Liver (tissue), 9 donors: Measurements from ENCODE around the gene MARVELD3. TPM values are rescaled to one million over a fixed set of nuclear protein-coding genes. Genes with fewer than 3 reads are reported as not detected.

ENCODE experiments used
- DNase-seq: peaks from one replicate; pipeline ENCODE4 v3.0.0-alpha.2; 2017; ENCODE audit warnings: low spot score
- H3K27ac ChIP-seq, 2 donors: one replicate each; pipeline ENCODE4 v1.7.0; 2013; ENCODE audit warnings: inconsistent platforms in 2 of 2, low read length in 2 of 2, control low read depth in 1 of 2, low read depth in 1 of 2, mild to moderate bottlenecking in 1 of 2
- H3K27me3 ChIP-seq, 4 donors: one replicate each; pipeline versions ENCODE4 v1.6.1 to v1.7.0; 2013; ENCODE audit warnings: low read length in 3 of 4, inconsistent platforms in 1 of 4, mild to moderate bottlenecking in 1 of 4, moderate library complexity in 1 of 4; ENCODE audit not compliant: control insufficient read depth in 4 of 4, insufficient read depth in 4 of 4
- H3K36me3 ChIP-seq, 4 donors: one replicate each; pipeline versions ENCODE4 v1.6.1 to v1.7.0; 2013; ENCODE audit warnings: low read length in 3 of 4, mild to moderate bottlenecking in 3 of 4, low read depth in 1 of 4, moderate library complexity in 1 of 4; ENCODE audit not compliant: control insufficient read depth in 4 of 4, insufficient read depth in 3 of 4
- H3K4me1 ChIP-seq, 4 donors: one replicate each; pipeline versions ENCODE4 v1.6.1 to v1.7.0; 2013; ENCODE audit warnings: low read length in 3 of 4, mild to moderate bottlenecking in 3 of 4, moderate library complexity in 1 of 4; ENCODE audit not compliant: control insufficient read depth in 4 of 4, insufficient read depth in 4 of 4
- H3K4me3 ChIP-seq, 3 donors: one replicate each; pipeline versions ENCODE4 v1.6.1 to v1.7.0; 2013; ENCODE audit warnings: low read length in 3 of 3, control low read depth in 1 of 3, low read depth in 1 of 3, mild to moderate bottlenecking in 1 of 3
- H3K9ac ChIP-seq, 2 donors: one replicate each; pipeline ENCODE4 v1.7.0; 2013; ENCODE audit warnings: low read length in 2 of 2, mild to moderate bottlenecking in 2 of 2, moderate library complexity in 2 of 2, control low read depth in 1 of 2, low read depth in 1 of 2
- H3K9me3 ChIP-seq, 4 donors: one replicate each; pipeline versions ENCODE4 v1.6.1 to v1.7.0; 2013; ENCODE audit warnings: low read length in 3 of 4; ENCODE audit not compliant: control insufficient read depth in 4 of 4
- ATF3 ChIP-seq: IDR thresholded peaks from 2 replicates; pipeline ENCODE4 v1.6.1; 2016; ENCODE audit warnings: antibody characterized with exemption
- CTCF ChIP-seq: fragments of 150-350 bp; IDR thresholded peaks from 2 replicates; pipeline ENCODE4 v1.5.1; 2017; ENCODE audit warnings: improper control_type of control experiment, low read depth, low read length; ENCODE audit not compliant: missing input control
- FOXA1 ChIP-seq: IDR thresholded peaks from 2 replicates; pipeline ENCODE4 v1.6.1; 2016; ENCODE audit warnings: antibody characterized with exemption
- FOXA2 ChIP-seq: IDR thresholded peaks from 2 replicates; pipeline ENCODE4 v1.6.1; 2016; ENCODE audit warnings: antibody characterized with exemption
- GABPA ChIP-seq, 2 donors: IDR thresholded peaks in 1 of 2; conservative IDR thresholded peaks in 1 of 2; 2 replicates each; pipeline ENCODE4 v1.6.1; 2016; ENCODE audit warnings: antibody characterized with exemption in 2 of 2, mild to moderate bottlenecking in 1 of 2, moderate library complexity in 1 of 2
- HNF4A ChIP-seq, 2 donors: conservative IDR thresholded peaks; 2 replicates each; pipeline ENCODE4 v1.6.1; 2016; ENCODE audit warnings: antibody characterized with exemption in 2 of 2, mild to moderate bottlenecking in 2 of 2
- HNF4G ChIP-seq: IDR thresholded peaks from 2 replicates; pipeline ENCODE4 v1.6.1; 2016; ENCODE audit warnings: antibody characterized with exemption
- RAD21 ChIP-seq, 2 donors: IDR thresholded peaks; 2 replicates each; pipeline ENCODE4 v1.6.1; 2016; ENCODE audit warnings: antibody characterized with exemption in 2 of 2, mild to moderate bottlenecking in 2 of 2
- RXRA ChIP-seq, 2 donors: IDR thresholded peaks; 2 replicates each; pipeline ENCODE4 v1.6.1; 2017 to 2018; ENCODE audit warnings: antibody characterized with exemption in 2 of 2, mild to moderate bottlenecking in 1 of 2
- TAF1 ChIP-seq: conservative IDR thresholded peaks from 2 replicates; pipeline ENCODE4 v1.6.1; 2016; ENCODE audit warnings: antibody characterized with exemption, mild to moderate bottlenecking
- YY1 ChIP-seq: IDR thresholded peaks from 2 replicates; pipeline ENCODE4 v1.6.1; 2016; ENCODE audit warnings: antibody characterized with exemption, mild to moderate bottlenecking
- WGBS: extraction: QIAGEN DNeasy Blood & Tissue Kit; methylation state at CpG from one replicate; pipeline ENCODE4 v1.1.7; 2013; 5-methylcytosine and 5-hydroxymethylcytosine counted together
- polyA plus RNA-seq, 2 donors: library from polyadenylated mRNA; stranded (reverse) in 1 of 2; unstranded in 1 of 2; fragments of 200-250 nt in 1 of 2; fragments of >200 nt in 1 of 2; fragmentation: Nextera tagmentation in 1 of 2; extraction: Ambion mirVana in 1 of 2; gene quantifications; one replicate each; pipeline versions ENCODE4 v1.2.1 to v1.2.3, GENCODE V29; 2013 to 2015
- total RNA-seq, 2 donors: library from RNA; depleted of rRNA; stranded (reverse); fragments of >200 nt; gene quantifications; one replicate each; pipeline ENCODE4 v1.2.3, GENCODE V29; 2014
- TF ChIP-seq, protein P1 (sequence below): IDR thresholded peaks from 2 replicates; pipeline ENCODE4 v1.6.1; 2016; ENCODE audit warnings: antibody characterized with exemption
- donor health status: healthy.
- donor health status: healthy.
- donor health status: healthy.
- donor health status: healthy.
- donor health status: healthy.

Gene MARVELD3
- total and polyA plus RNA-seq, 4 donors: 1.8 to 4.9 (median 4.1) TPM

DNA sequence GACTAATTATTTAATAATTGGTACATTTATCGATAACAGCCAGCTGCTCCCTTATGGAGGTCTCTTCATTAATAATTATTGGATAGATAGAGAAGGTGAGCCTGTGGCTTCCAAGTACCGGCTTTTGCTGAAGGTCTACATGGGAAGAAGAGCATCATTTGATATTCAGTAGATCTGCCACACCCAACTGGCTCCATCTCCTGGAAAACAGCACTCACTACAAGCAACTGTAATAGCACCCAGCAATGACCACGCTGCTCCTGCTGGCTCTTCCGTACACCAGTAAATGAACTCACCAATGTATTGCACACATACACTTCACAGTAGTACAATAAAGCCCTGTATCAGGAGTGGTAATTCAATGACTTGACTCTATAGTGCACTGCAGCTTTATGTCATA lies 19.5 kb downstream of the MARVELD3 start:
- Histone ChIP-seq H3K27me3 (no peaks in the 10 kb centered on the region), H3K9me3 (no peaks in the 10 kb centered on the region), H3K9ac (no peak overlapping the region), H3K4me1 (no peaks in the 10 kb centered on the region), H3K36me3 (peaks cover 0 to 10% (median 0%) of the 10 kb centered on the region in 4 donors), H3K4me3 (no peak overlapping the region), H3K27ac (no peak overlapping the region)
- no peak for DNase-seq
- 58% methylated on average over 4 of the region's 4 CpGs for WGBS
- TF ChIP-seq RAD21 (IDR thresholded peaks at IDR 0.05) (peak; percentile 71 to 85), CTCF (peak; percentile 62)
- TF ChIP-seq, protein P1, sequence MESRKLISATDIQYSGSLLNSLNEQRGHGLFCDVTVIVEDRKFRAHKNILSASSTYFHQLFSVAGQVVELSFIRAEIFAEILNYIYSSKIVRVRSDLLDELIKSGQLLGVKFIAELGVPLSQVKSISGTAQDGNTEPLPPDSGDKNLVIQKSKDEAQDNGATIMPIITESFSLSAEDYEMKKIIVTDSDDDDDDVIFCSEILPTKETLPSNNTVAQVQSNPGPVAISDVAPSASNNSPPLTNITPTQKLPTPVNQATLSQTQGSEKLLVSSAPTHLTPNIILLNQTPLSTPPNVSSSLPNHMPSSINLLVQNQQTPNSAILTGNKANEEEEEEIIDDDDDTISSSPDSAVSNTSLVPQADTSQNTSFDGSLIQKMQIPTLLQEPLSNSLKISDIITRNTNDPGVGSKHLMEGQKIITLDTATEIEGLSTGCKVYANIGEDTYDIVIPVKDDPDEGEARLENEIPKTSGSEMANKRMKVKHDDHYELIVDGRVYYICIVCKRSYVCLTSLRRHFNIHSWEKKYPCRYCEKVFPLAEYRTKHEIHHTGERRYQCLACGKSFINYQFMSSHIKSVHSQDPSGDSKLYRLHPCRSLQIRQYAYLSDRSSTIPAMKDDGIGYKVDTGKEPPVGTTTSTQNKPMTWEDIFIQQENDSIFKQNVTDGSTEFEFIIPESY: no peak

DNA sequence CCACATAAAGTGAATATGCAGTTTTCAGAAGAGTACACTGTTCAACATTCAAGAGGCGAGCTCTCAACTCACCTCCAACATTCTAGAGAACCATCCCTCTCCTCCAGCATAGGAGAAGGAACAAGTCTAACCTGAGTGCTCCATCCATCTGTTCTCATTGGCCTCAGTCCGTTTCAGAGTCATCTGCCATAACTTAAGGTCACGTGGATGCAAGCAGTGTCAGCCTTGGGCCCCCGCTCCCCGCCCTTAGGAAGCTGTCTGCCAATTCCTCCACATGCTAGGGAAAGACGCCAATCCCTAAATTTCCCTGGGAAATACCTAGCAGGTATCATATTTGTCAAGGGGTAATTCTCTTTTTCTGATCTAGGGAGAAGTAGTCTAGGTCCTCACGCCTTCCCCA lies 21.4 kb downstream of the MARVELD3 start:
- H3K9ac ChIP-seq: no peak overlapping the region
- no peak for DNase-seq
- no peaks in the 10 kb centered on the region for H3K9me3 ChIP-seq
- no peaks in the 10 kb centered on the region for H3K27me3 ChIP-seq
- H3K4me3 ChIP-seq: no peak overlapping the region
- H3K36me3 ChIP-seq: peaks cover 0 to 10% (median 0%) of the 10 kb centered on the region in 4 donors
- no peaks in the 10 kb centered on the region for H3K4me1 ChIP-seq
- TF ChIP-seq ATF3 (no peak), HNF4A (conservative IDR thresholded peaks at IDR 0.05) (no peak), YY1 (no peak), FOXA2 (no peak), GABPA (IDR thresholded peaks at IDR 0.05 in 1 of 2, conservative IDR thresholded peaks at IDR 0.05 in 1 of 2) (no peak), RXRA (IDR thresholded peaks at IDR 0.05) (no peak), HNF4G (no peak), CTCF (no peak), FOXA1 (no peak), TAF1 (no peak)
- TF ChIP-seq, protein P1: no peak
- 83% methylated on average over 7 of the region's 7 CpGs for WGBS
- no peak overlapping the region for H3K27ac ChIP-seq
